Myocyte (in vitro differentiated cells): ENCODE results near the gene GOLGA6L10. TPM values are rescaled to one million over a fixed set of nuclear protein-coding genes. Genes with fewer than 3 reads are reported as not detected.
"Not testable (repeated sequence)": the region's sequence is repeated elsewhere in the genome, so short reads cannot be mapped to it uniquely, and the experiment has no call there.

Source experiments
- DNase-seq: peaks from one replicate; pipeline ENCODE4 v3.0.0-alpha.2; 2012; ENCODE audit warnings: low read depth
- polyA plus RNA-seq: library from polyadenylated mRNA; unstranded; fragments of >200 nt; gene quantifications from one replicate; pipeline ENCODE4 v1.2.1, GENCODE V29; 2012; ENCODE audit warnings: missing spikeins
- total RNA-seq: library from RNA; depleted of rRNA; stranded (reverse); fragments of >200 nt; gene quantifications from 2 replicates; pipeline ENCODE4 v1.2.3, GENCODE V29; 2014

GOLGA6L10 gene
- 0.16 and 0.53 TPM in 2 replicates for total RNA-seq
- 2.2 TPM for polyA plus RNA-seq

GRCh38 chr15:82349375-82349774, at the start of gene GOLGA6L10:
GOLGA6L10 (minus strand) TSS chr15:82349475; CDS start chr15:82349375, 100 bp downstream.
- DNase-seq, result not testable (repeated sequence)

GRCh38 chr15:82398785-82399184, 49.5 kb upstream of the GOLGA6L10 start:
- DNase-seq, result no peak

GRCh38 chr15:82397817-82398216, 48.5 kb upstream of the GOLGA6L10 start:
- DNase-seq, result no peak

GRCh38 chr15:82395788-82396187, 46.5 kb upstream of the GOLGA6L10 start:
- DNase-seq, result not testable (repeated sequence)

- DNase-seq, result peak; percentile 82
Observed at GRCh38 chr15:82393671-82394070, 44.4 kb upstream of the GOLGA6L10 start.

- DNase-seq, result not testable (repeated sequence)
Observed at GRCh38 chr15:82392077-82392476, 42.8 kb upstream of the GOLGA6L10 start.

- DNase-seq, result not testable (repeated sequence)
Observed at GRCh38 chr15:82390152-82390551, 40.9 kb upstream of the GOLGA6L10 start.

GRCh38 chr15:82387209-82387608, 37.9 kb upstream of the GOLGA6L10 start:
- DNase-seq, result not testable (repeated sequence)

GRCh38 chr15:82381330-82381955, 32.2 kb upstream of the GOLGA6L10 start:
- DNase-seq, result not testable (repeated sequence)

GRCh38 chr15:82379552-82379951, 30.3 kb upstream of the GOLGA6L10 start:
- not testable (repeated sequence) for DNase-seq

- DNase-seq, result not testable (repeated sequence)
Observed at GRCh38 chr15:82373661-82374060, 24.4 kb upstream of the GOLGA6L10 start.

GRCh38 chr15:82371656-82372055, 22.4 kb upstream of the GOLGA6L10 start:
- no peak for DNase-seq

- not testable (repeated sequence) for DNase-seq
Observed at GRCh38 chr15:82367790-82368189, 18.5 kb upstream of the GOLGA6L10 start.

GRCh38 chr15:82365692-82366323, 16.5 kb upstream of the GOLGA6L10 start:
- not testable (repeated sequence) for DNase-seq

- DNase-seq, result not testable (repeated sequence)
Observed at GRCh38 chr15:82364548-82364947, 15.3 kb upstream of the GOLGA6L10 start.

- not testable (repeated sequence) for DNase-seq
Observed at GRCh38 chr15:82362790-82363189, 13.5 kb upstream of the GOLGA6L10 start.

GRCh38 chr15:82360618-82361017, 11.3 kb upstream of the GOLGA6L10 start:
- DNase-seq, result not testable (repeated sequence)

GRCh38 chr15:82355055-82355454, 5.8 kb upstream of the GOLGA6L10 start:
- not testable (repeated sequence) for DNase-seq

- DNase-seq, result not testable (repeated sequence)
Observed at GRCh38 chr15:82354546-82354945, 5.3 kb upstream of the GOLGA6L10 start.

- DNase-seq, result not testable (repeated sequence)
Observed at GRCh38 chr15:82347645-82348044, 1.6 kb downstream of the GOLGA6L10 start.

GRCh38 chr15:82345176-82345575, 4.1 kb downstream of the GOLGA6L10 start:
- DNase-seq, result not testable (repeated sequence)

- not testable (repeated sequence) for DNase-seq
Observed at GRCh38 chr15:82344421-82344820, 4.9 kb downstream of the GOLGA6L10 start.

GRCh38 chr15:82343851-82344250, 5.4 kb downstream of the GOLGA6L10 start:
- not testable (repeated sequence) for DNase-seq
